NT2/D1 (cell line): Measurements from ENCODE around the gene CCN6.

Experiments
- SUZ12 ChIP-seq: IDR thresholded peaks from 2 replicates; pipeline ENCODE4 v1.6.1; 2011; ENCODE audit not compliant: insufficient read length, insufficient read depth; ENCODE audit errors: extremely low read depth
- ZNF274 ChIP-seq: IDR thresholded peaks from 2 replicates; pipeline ENCODE4 v1.6.1; 2011; ENCODE audit warnings: mild to moderate bottlenecking, low read depth, low read length

DNA sequence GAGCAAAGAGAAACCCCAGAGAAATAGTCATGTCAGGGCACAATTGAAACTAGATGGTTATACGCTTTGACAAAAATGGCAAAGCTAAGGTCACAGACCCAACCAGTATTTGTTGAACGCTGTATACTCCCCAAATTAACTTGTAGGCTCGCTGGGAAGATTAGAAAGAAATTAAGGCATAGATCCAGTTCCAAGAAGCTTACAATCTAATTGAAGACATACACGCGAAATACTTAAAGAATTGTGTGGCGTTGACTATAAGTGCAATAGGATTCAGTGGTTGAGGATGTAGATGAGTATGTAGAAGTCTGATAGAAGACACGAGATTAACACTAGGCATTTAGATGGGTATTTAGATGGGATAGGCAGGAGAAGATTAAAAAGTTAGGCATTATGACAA lies 34.0 kb downstream of the CCN6 start:
- no peak for TF ChIP-seq ZNF274
- TF ChIP-seq SUZ12 = no peak
